T-cell (primary cell): ENCODE results near the gene LIN28A. TPM values are rescaled to one million over a fixed set of nuclear protein-coding genes. Genes with fewer than 3 reads are reported as not detected.

ENCODE experiments used
- ATAC-seq, 4 experiments: fragments of 200-7000 bp in 3 of 4; fragments of 150-1000 bp in 1 of 4; cut with Tn5 transposase; replicated peaks in 1 of 4; 1 replicate in 3 of 4; 2 replicates in 1 of 4; pipeline ENCODE4 v1.10.0; 2021; ENCODE audit warnings: moderate library complexity in 3 of 4, mild to moderate bottlenecking in 2 of 4, moderate number of reproducible peaks in 1 of 4
- CTCF ChIA-PET, 2 donors: fragments of 300-600 bp; sonication (Branson Sonifier 250); formaldehyde crosslinking; loops; one replicate each; lab custom pipeline; 2022; ENCODE audit warnings: antibody characterized with exemption in 2 of 2; lab: Charles Lee
- POLR2A ChIA-PET, 2 donors: fragments of 300-600 bp; sonication (Branson Sonifier 250); formaldehyde crosslinking; loops; one replicate each; lab custom pipeline; 2022; ENCODE audit warnings: antibody characterized with exemption in 2 of 2; lab: Charles Lee
- DNase-seq, 35 experiments: peaks; one replicate each; pipeline versions ENCODE4 v3.0.0 to v3.0.0-alpha.2; 2013 to 2023
- H3K27ac ChIP-seq: one replicate; pipeline ENCODE4 v1.5.1; 2013; ENCODE audit warnings: low read length
- H3K27me3 ChIP-seq, 2 experiments: replicated peaks in 1 of 2; 1 replicate in 1 of 2; 2 replicates in 1 of 2; pipeline versions ENCODE4 v1.6.1 to v1.7.0; 2013; ENCODE audit warnings: low read length in 1 of 2, mixed read lengths in 1 of 2; ENCODE audit not compliant: control insufficient read depth in 2 of 2, insufficient read depth in 2 of 2; ENCODE audit errors: extremely low read depth in 1 of 2
- H3K36me3 ChIP-seq, 2 donors: 1 replicate in 1 of 2; 2 replicates in 1 of 2; pipeline versions ENCODE4 v1.6.1 to v1.7.0; 2013; ENCODE audit warnings: low read length in 1 of 2; ENCODE audit not compliant: control insufficient read depth in 2 of 2, insufficient read depth in 1 of 2; ENCODE audit errors: extremely low read depth in 1 of 2
- H3K4me1 ChIP-seq, 2 experiments: 1 replicate in 1 of 2; 2 replicates in 1 of 2; pipeline versions ENCODE4 v1.6.1 to v1.7.0; 2013; ENCODE audit warnings: low read length in 2 of 2, mixed read lengths in 1 of 2; ENCODE audit not compliant: insufficient read depth in 2 of 2, control insufficient read depth in 1 of 2; ENCODE audit errors: extremely low read depth in 1 of 2
- H3K4me3 ChIP-seq, 2 donors: 1 replicate in 1 of 2; 2 replicates in 1 of 2; pipeline versions ENCODE4 v1.5.1 to v1.7.0; 2013; ENCODE audit warnings: mild to moderate bottlenecking in 2 of 2, low read length in 1 of 2, moderate library complexity in 1 of 2; ENCODE audit not compliant: control insufficient read depth in 1 of 2; ENCODE audit errors: extremely low read depth in 1 of 2
- H3K9me3 ChIP-seq: 2 replicates; pipeline ENCODE4 v1.7.0; 2013
- H3K27ac Mint-ChIP-seq, 2 donors: one replicate each; pipeline ENCODE4 v1.8.0; 2020 to 2021; ENCODE audit warnings: mild to moderate bottlenecking in 2 of 2, mixed read lengths in 2 of 2
- H3K27me3 Mint-ChIP-seq, 2 donors: one replicate each; pipeline ENCODE4 v1.8.0; 2021 to 2022; ENCODE audit warnings: mixed read lengths in 2 of 2
- H3K36me3 Mint-ChIP-seq: one replicate; pipeline ENCODE4 v1.8.0; 2021; ENCODE audit warnings: mixed read lengths
- H3K4me1 Mint-ChIP-seq, 3 donors: one replicate each; pipeline ENCODE4 v1.8.0; 2020 to 2022; ENCODE audit warnings: mixed read lengths in 3 of 3, mild to moderate bottlenecking in 1 of 3
- H3K4me3 Mint-ChIP-seq, 3 donors: one replicate each; pipeline ENCODE4 v1.8.0; 2020 to 2022; ENCODE audit warnings: mild to moderate bottlenecking in 3 of 3, mixed read lengths in 3 of 3, moderate library complexity in 3 of 3
- H3K9me3 Mint-ChIP-seq, 3 donors: one replicate each; pipeline ENCODE4 v1.8.0; 2020 to 2022; ENCODE audit warnings: mixed read lengths in 3 of 3
- WGBS: methylation state at CpG from one replicate; pipeline ENCODE4 v1.1.5; 2013; ENCODE audit warnings: missing lambda C conversion rate; ENCODE audit not compliant: insufficient coverage; 5-methylcytosine and 5-hydroxymethylcytosine counted together
- total RNA-seq, 35 experiments: library from RNA in 6 of 35; stranded (reverse) in 6 of 35; fragments of 120-200 nt in 1 of 35; gene quantifications; one replicate each; pipeline versions ENCODE4 v1.2.1 to v1.2.4 and lab custom pipeline; 2013 to 2026

The LIN28A gene, protein sequence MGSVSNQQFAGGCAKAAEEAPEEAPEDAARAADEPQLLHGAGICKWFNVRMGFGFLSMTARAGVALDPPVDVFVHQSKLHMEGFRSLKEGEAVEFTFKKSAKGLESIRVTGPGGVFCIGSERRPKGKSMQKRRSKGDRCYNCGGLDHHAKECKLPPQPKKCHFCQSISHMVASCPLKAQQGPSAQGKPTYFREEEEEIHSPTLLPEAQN
- total RNA-seq (1 to 10 TPM in 2 of 5 donors, under 1 TPM in 1, not detected in 2; 0.95 to 1.3 (median 1.1) TPM), total RNA-seq (lab: John Stamatoyannopoulos, UW) (0 to 0.10 (median 0) reads per million in 29 experiments)
- not detected for total RNA-seq (2013)

DNA sequence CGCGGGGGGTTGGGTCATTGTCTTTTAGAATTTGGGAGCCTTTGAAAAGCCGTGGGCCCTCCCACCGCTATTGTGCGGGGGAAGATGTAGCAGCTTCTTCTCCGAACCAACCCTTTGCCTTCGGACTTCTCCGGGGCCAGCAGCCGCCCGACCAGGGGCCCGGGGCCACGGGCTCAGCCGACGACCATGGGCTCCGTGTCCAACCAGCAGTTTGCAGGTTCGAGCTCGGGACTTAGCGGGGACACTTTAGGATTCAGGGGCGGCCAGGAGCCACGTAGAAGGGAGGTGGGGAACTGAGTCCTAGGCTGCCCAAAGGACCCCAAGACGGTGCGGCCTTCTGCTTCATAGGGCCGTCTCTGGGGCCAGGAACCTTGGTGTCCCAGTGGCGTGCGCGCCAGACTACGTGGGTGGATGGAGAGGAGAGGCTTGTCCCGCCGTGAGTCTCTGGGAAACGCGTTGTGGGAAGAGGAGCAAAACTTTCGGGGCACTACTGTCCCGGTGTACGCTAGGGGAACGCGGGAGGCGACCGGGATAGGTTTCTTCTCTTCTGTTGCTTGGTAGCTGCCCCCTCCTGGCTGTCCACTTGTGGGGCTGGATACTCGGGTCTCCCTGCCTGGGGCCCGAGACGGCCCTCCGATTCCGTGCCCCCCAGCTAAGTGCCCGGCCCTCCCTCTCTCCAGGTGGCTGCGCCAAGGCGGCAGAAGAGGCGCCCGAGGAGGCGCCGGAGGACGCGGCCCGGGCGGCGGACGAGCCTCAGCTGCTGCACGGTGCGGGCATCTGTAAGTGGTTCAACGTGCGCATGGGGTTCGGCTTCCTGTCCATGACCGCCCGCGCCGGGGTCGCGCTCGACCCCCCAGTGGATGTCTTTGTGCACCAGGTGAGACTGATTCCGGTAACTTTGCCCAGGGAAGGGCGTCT is at the start of gene LIN28A:
Gene LIN28A (plus strand): TSS at position 112 of the 918 bp plus-strand sequence. CDS start 75 bp downstream, at position 187.
- H3K27ac ChIP-seq = no peak within 1 kb of the TSS
- WGBS = 7% methylated on average over 68 of the region's 70 CpGs
- POLR2A ChIA-PET = interaction anchor here in 1 of 2 donors (0.6 kb wide), 1 partner anchor 28 kb away, joined by 9 read pairs; no protein-coding TSS in a partner anchor
- peaks cover 15 to 35% of the 10 kb centered on the region in 2 experiments for H3K4me1 ChIP-seq
- peaks cover 34 to 65% of the 10 kb centered on the region in 2 donors for H3K27me3 Mint-ChIP-seq
- no peaks in the 10 kb centered on the region for H3K9me3 Mint-ChIP-seq
- CTCF ChIA-PET = no interaction called here
- no peaks in the 10 kb centered on the region for H3K36me3 Mint-ChIP-seq
- no peaks in the 10 kb centered on the region for H3K36me3 ChIP-seq
- peak within 1 kb of the TSS in 1 of 2 donors; percentile 10 for H3K4me3 ChIP-seq
- ATAC-seq = peak in 1 of 4 experiments; percentile 31
- H3K4me3 Mint-ChIP-seq = peak within 1 kb of the TSS in 1 of 3 donors; percentile 72
- no peaks in the 10 kb centered on the region for H3K9me3 ChIP-seq
- H3K4me1 Mint-ChIP-seq = peaks cover 26 to 37% (median 27%) of the 10 kb centered on the region in 3 donors
- peaks cover 8 to 62% of the 10 kb centered on the region in 2 experiments for H3K27me3 ChIP-seq
- H3K27ac Mint-ChIP-seq = peak within 1 kb of the TSS in 1 of 2 donors; percentile 27
- no peak for DNase-seq

DNA sequence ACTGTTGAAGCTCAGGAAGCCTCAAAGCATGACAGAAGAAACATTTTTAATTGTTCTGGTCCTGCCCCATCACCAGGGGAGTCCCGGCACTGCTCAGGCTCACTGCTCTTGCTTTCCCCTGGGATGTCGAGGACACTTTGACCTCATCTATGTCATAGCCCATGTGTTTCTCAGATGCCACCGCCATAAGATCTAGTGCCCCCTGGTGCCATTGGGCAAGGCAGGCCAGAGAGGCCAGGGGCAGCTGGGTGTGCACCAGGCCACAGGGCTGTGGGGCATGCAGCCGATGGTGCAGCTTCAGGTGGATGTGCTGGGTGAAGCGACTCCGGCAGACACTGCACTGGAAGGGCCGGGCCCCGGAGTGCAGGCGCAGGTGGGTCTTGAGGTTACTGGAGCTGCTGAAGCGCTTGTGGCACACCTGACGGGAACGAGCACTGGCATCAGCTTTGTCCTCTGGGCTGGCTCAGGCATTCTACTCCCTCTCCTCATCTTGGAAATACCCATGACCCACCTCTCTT is 49.0 kb upstream of the LIN28A start:
- ChIA-PET POLR2A (interaction anchor here in 1 of 2 donors (0.6 to 0.7 kb wide), 2 partner anchors 9 to 16 kb away, joined by 3 to 6 read pairs; no protein-coding TSS in a partner anchor), CTCF (interaction anchor here (1.1 to 1.7 kb wide), 3 partner anchors 17 to 26 kb away, joined by 3 to 4 read pairs (median 3); no protein-coding TSS in a partner anchor)
- H3K9me3 ChIP-seq = no peaks in the 10 kb centered on the region
- WGBS = 97% methylated on average over 7 of the region's 12 CpGs
- ATAC-seq (no peak), DNase-seq (no peak)
- Mint-ChIP-seq H3K4me3 (peak overlapping the region in 1 of 3 donors; percentile 78), H3K4me1 (peaks cover 53 to 75% (median 61%) of the 10 kb centered on the region in 3 donors), H3K27me3 (peaks cover 4 to 16% of the 10 kb centered on the region in 2 donors), H3K9me3 (no peaks in the 10 kb centered on the region), H3K36me3 (no peaks in the 10 kb centered on the region), H3K27ac (peak overlapping the region; percentile 45 to 66)
- peaks cover 12 to 70% of the 10 kb centered on the region in 2 experiments for H3K4me1 ChIP-seq
- no peak overlapping the region for H3K4me3 ChIP-seq
- no peaks in the 10 kb centered on the region for H3K36me3 ChIP-seq
- no peak overlapping the region for H3K27ac ChIP-seq
- H3K27me3 ChIP-seq = peaks cover 0 to 33% of the 10 kb centered on the region in 2 experiments

DNA sequence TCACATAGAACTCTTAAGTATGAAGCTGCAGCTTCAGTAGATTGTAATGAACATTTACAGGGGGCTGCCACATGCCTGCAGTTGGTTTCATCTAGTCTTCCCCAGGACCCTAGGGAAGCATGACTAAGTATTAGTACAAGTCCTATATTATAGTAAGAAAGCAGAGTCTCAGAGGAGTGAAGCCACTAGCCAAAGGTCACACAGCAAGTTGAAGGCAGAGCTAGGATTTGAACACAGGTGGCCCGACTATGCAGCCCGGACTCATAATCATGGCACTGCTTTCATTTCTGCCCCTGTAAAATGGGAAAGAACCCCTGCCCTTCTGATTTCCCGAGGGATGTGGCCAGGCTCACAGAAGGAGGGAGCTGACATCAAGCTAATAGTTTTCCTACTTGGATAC is 48.3 kb upstream of the LIN28A start:
- H3K27me3 Mint-ChIP-seq = peaks cover 4 to 16% of the 10 kb centered on the region in 2 donors
- Histone ChIP-seq H3K27me3 (peaks cover 0 to 33% of the 10 kb centered on the region in 2 experiments), H3K4me1 (peaks cover 12 to 71% of the 10 kb centered on the region in 2 experiments), H3K27ac (no peak overlapping the region), H3K36me3 (no peaks in the 10 kb centered on the region), H3K9me3 (no peaks in the 10 kb centered on the region), H3K4me3 (no peak overlapping the region)
- ChIA-PET CTCF (interaction anchor here (0.5 to 1.7 kb wide), 5 partner anchors 16 to 77 kb away, joined by 3 to 8 read pairs (median 3); no protein-coding TSS in a partner anchor), POLR2A (interaction anchor here in 1 of 2 donors (0.7 kb wide), 1 partner anchor 16 kb away, joined by 3 read pairs; no protein-coding TSS in a partner anchor)
- no peak overlapping the region for H3K4me3 Mint-ChIP-seq
- ATAC-seq (no peak), DNase-seq (no peak)
- WGBS = 100% methylated on average over 2 of the region's 3 CpGs
- H3K36me3 Mint-ChIP-seq = no peaks in the 10 kb centered on the region
- H3K4me1 Mint-ChIP-seq = peaks cover 53 to 77% (median 60%) of the 10 kb centered on the region in 3 donors
- no peaks in the 10 kb centered on the region for H3K9me3 Mint-ChIP-seq
- H3K27ac Mint-ChIP-seq = peak overlapping the region; percentile 66 to 77

DNA sequence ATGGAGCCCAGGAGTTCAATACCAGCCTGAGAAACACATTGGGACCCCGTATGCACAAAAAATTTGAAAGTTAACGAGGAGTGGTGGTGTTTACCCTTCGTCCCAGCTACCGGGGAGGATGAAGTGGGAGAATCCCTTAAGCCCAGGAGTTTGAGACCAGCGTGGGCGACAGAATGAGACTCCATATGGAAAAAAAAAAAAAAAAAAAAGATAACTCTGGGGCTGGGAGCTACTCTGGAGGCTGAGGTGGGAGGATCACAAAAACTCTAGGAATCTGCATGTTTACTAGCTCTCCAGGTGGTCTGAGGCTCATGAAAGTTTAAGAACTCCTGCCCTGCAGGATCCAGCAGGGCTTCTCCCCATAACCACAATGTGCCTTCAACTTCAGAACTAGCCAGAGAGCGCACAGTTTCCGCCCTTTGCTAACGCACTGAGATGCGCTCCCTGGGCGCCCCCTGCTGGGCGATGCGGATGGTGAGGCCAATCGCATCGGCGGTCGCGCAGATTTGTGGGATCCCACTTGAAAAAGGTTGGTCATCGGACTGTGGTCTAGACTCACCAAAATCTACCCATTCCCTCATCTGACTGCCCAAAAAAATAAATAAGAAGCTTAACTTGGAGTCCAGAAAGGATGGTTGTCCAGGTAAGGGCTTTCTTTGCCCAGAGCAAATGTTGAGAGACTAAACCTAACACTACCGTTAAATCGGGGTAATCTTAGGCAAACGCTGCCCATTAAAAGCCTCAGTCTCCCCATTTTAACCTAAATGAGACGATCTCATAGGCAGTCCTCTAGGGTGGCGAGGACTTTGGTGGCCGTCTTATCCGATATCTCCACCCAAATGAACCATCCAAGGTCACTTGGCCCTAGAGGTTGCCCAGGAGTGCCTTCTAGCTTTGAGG is 46.8 kb upstream of the LIN28A start:
- DNase-seq (peak; percentile 56 to 91 (median 79)), ATAC-seq (peak; percentile 72 to 85 (median 76))
- Histone ChIP-seq H3K4me1 (peaks cover 12 to 76% of the 10 kb centered on the region in 2 experiments), H3K4me3 (no peak overlapping the region), H3K36me3 (no peaks in the 10 kb centered on the region), H3K27me3 (peaks cover 0 to 33% of the 10 kb centered on the region in 2 experiments), H3K9me3 (no peaks in the 10 kb centered on the region), H3K27ac (no peak overlapping the region)
- Mint-ChIP-seq H3K4me1 (peaks cover 46 to 78% (median 61%) of the 10 kb centered on the region in 3 donors), H3K27me3 (peaks cover 4 to 16% of the 10 kb centered on the region in 2 donors), H3K36me3 (no peaks in the 10 kb centered on the region), H3K27ac (peak overlapping the region in 1 of 2 donors; percentile 79), H3K4me3 (peak overlapping the region in 1 of 3 donors; percentile 37), H3K9me3 (no peaks in the 10 kb centered on the region)
- WGBS = 33% methylated on average over 9 of the region's 26 CpGs
- ChIA-PET CTCF (interaction anchor here (0.5 to 3.0 kb wide), 26 partner anchors 10 to 1859 kb away, joined by 3 to 18 read pairs (median 4); no protein-coding TSS in a partner anchor), POLR2A (interaction anchor here (0.5 to 0.7 kb wide), 3 partner anchors 20 to 1998 kb away, joined by 3 to 5 read pairs (median 3); no protein-coding TSS in a partner anchor)

DNA sequence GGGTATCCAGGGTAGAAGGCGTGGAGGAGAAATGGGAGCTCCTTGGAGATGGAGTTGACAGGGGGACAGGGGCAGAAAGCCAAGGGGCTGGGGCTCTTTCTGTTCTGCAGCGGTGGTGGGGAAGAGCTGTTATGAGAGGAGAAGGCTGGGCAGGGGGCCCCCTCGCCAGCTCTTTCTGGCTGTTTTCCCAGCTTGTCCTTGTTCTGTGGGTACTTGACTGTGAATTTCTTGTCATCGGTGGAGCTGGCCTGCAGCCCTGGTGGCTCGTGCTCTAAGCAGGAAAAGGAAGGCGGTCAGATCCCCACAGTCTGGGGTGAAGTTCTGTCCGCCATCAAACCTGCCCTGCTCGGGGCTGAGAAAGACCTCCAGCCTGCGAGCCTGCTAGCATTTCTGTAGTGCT is 45.7 kb upstream of the LIN28A start:
- Histone ChIP-seq H3K9me3 (no peaks in the 10 kb centered on the region), H3K27me3 (peaks cover 0 to 29% of the 10 kb centered on the region in 2 experiments), H3K27ac (no peak overlapping the region), H3K4me1 (peaks cover 8 to 76% of the 10 kb centered on the region in 2 experiments), H3K4me3 (no peak overlapping the region), H3K36me3 (no peaks in the 10 kb centered on the region)
- Mint-ChIP-seq H3K4me3 (no peak overlapping the region), H3K27ac (peak overlapping the region; percentile 34 to 73), H3K27me3 (peaks cover 4 to 16% of the 10 kb centered on the region in 2 donors), H3K4me1 (peaks cover 44 to 71% (median 58%) of the 10 kb centered on the region in 3 donors), H3K9me3 (no peaks in the 10 kb centered on the region), H3K36me3 (no peaks in the 10 kb centered on the region)
- DNase-seq = no peak
- ChIA-PET POLR2A (interaction anchor here in 1 of 2 donors (0.6 kb wide), 1 partner anchor 1102 kb away, joined by 7 read pairs; no protein-coding TSS in a partner anchor), CTCF (interaction anchor here (0.7 to 3.0 kb wide), 10 partner anchors 9 to 89 kb away, joined by 3 to 18 read pairs (median 4); no protein-coding TSS in a partner anchor)
- 75% methylated on average over 7 of the region's 9 CpGs for WGBS
- no peak for ATAC-seq
